Stimulated activated CD4-positive, alpha-beta T cell treated with anti-CD3 and anti-CD28 coated beads, Interleukin-2, amount 100 ng/mL, for 4 hours (primary cell): ENCODE measurements around the gene SIRT5.

Experiments used
- DNase-seq: peaks from one replicate; pipeline ENCODE4 v3.0.0-alpha.2; 2020; ENCODE audit warnings: low read depth

Gene SIRT5

GRCh38 chr6:13553646-13554045 is 20.8 kb upstream of the SIRT5 start:
- DNase-seq = no peak

- DNase-seq = no peak
These were observed 19.5 kb upstream of the SIRT5 start for GRCh38 chr6:13554929-13555333.

GRCh38 chr6:13557841-13558240 is 16.6 kb upstream of the SIRT5 start:
- DNase-seq = no peak

- DNase-seq = no peak
These were observed 15.7 kb upstream of the SIRT5 start for GRCh38 chr6:13558718-13559117.

GRCh38 chr6:13559251-13559650 is 15.2 kb upstream of the SIRT5 start:
- no peak for DNase-seq

GRCh38 chr6:13559968-13560650 is 14.3 kb upstream of the SIRT5 start:
- DNase-seq = no peak

GRCh38 chr6:13560651-13561044 is 13.8 kb upstream of the SIRT5 start:
- DNase-seq = no peak

GRCh38 chr6:13561624-13562267 is 12.7 kb upstream of the SIRT5 start:
- no peak for DNase-seq

GRCh38 chr6:13563009-13563408 is 11.4 kb upstream of the SIRT5 start:
- no peak for DNase-seq

GRCh38 chr6:13565921-13566320 is 8.5 kb upstream of the SIRT5 start:
- no peak for DNase-seq

GRCh38 chr6:13566500-13566899 is 7.9 kb upstream of the SIRT5 start:
- no peak for DNase-seq

GRCh38 chr6:13568970-13569369 is 5.4 kb upstream of the SIRT5 start:
- no peak for DNase-seq

- DNase-seq = no peak
These were observed 2.2 kb upstream of the SIRT5 start for GRCh38 chr6:13572240-13572639.

GRCh38 chr6:13572951-13573654 is 1.3 kb upstream of the SIRT5 start:
- DNase-seq = no peak

GRCh38 chr6:13573669-13574110 is 711 bp upstream of the SIRT5 start:
- DNase-seq = no peak

- DNase-seq = peak; percentile 90
These were observed 241 bp upstream of the SIRT5 start for GRCh38 chr6:13574149-13574570.

GRCh38 chr6:13575377-13575775 is 975 bp downstream of the SIRT5 start:
- no peak for DNase-seq

- no peak for DNase-seq
These were observed 1.6 kb downstream of the SIRT5 start for GRCh38 chr6:13576017-13576416.

- no peak for DNase-seq
These were observed 3.5 kb downstream of the SIRT5 start for GRCh38 chr6:13577926-13578325.

- DNase-seq = no peak
These were observed 5.5 kb downstream of the SIRT5 start for GRCh38 chr6:13579911-13580310.

- no peak for DNase-seq
These were observed 7.4 kb downstream of the SIRT5 start for GRCh38 chr6:13581700-13582229.

GRCh38 chr6:13586603-13587542 is 12.5 kb downstream of the SIRT5 start:
- DNase-seq = no peak
